ENCODE results near the gene NFKB1. TPM values are rescaled to one million over a fixed set of nuclear protein-coding genes. Genes with fewer than 3 reads are reported as not detected.

Gene NFKB1
- total RNA-seq, 4 donors from 2014 or later, result 20.0 to 27.2 (median 22.7) TPM

GRCh38 chr4:102629673-102630072 is 128.5 kb downstream of the NFKB1 start:
- Histone ChIP-seq H3K36me3 (peaks cover 0 to 9% of the 10 kb centered on the region in 2 donors), H3K27ac (no peak overlapping the region), H3K4me3 (no peak overlapping the region), H3K4me1 (peaks cover 0 to 4% of the 10 kb centered on the region in 2 donors), H3K27me3 (no peaks in the 10 kb centered on the region), H3K9me3 (no peaks in the 10 kb centered on the region)
- intact Hi-C loops (cut with DNase I; ENCODE audit: low total_unique reads) (loop anchor here (10.0 kb wide), 2 partner anchors 185 to 235 kb away; partner anchors contain the start of gene CISD2), in situ Hi-C loops (cut with MboI; ENCODE audit: low sequenced_read_pairs in 4 of 4) (loop anchor here (10.0 kb wide), 3 partner anchors 185 to 475 kb away; partner anchors contain the start of gene BDH2 (in 2 of the 4))
- no peak for DNase-seq
- ATAC-seq, result no peak
- TF ChIP-seq, protein P1, sequence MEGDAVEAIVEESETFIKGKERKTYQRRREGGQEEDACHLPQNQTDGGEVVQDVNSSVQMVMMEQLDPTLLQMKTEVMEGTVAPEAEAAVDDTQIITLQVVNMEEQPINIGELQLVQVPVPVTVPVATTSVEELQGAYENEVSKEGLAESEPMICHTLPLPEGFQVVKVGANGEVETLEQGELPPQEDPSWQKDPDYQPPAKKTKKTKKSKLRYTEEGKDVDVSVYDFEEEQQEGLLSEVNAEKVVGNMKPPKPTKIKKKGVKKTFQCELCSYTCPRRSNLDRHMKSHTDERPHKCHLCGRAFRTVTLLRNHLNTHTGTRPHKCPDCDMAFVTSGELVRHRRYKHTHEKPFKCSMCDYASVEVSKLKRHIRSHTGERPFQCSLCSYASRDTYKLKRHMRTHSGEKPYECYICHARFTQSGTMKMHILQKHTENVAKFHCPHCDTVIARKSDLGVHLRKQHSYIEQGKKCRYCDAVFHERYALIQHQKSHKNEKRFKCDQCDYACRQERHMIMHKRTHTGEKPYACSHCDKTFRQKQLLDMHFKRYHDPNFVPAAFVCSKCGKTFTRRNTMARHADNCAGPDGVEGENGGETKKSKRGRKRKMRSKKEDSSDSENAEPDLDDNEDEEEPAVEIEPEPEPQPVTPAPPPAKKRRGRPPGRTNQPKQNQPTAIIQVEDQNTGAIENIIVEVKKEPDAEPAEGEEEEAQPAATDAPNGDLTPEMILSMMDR (IDR thresholded peaks at IDR 0.05 in 4 of 5, conservative IDR thresholded peaks at IDR 0.05 in 1 of 5), result no peak
- TF ChIP-seq POLR2A (IDR thresholded peaks at IDR 0.05), result no peak

GRCh38 chr4:102631616-102632015 is 130.5 kb downstream of the NFKB1 start:
- H3K9me3 ChIP-seq, result no peaks in the 10 kb centered on the region
- ATAC-seq (no peak), DNase-seq (no peak)
- TF ChIP-seq POLR2A (IDR thresholded peaks at IDR 0.05), result no peak
- TF ChIP-seq, protein P1 (IDR thresholded peaks at IDR 0.05 in 4 of 5, conservative IDR thresholded peaks at IDR 0.05 in 1 of 5), result no peak
- in situ Hi-C loops (cut with MboI; ENCODE audit: low sequenced_read_pairs in 4 of 4) (no loop called here), intact Hi-C loops (cut with DNase I; ENCODE audit: low total_unique reads) (no loop called here)
- H3K27me3 ChIP-seq, result no peaks in the 10 kb centered on the region
- H3K36me3 ChIP-seq, result peaks cover 0 to 9% of the 10 kb centered on the region in 2 donors
- H3K27ac ChIP-seq, result peak overlapping the region in 2 of 4 donors; percentile 16 to 31
- H3K4me1 ChIP-seq, result peaks cover 0 to 4% of the 10 kb centered on the region in 2 donors
- H3K4me3 ChIP-seq, result no peak overlapping the region

DNA sequence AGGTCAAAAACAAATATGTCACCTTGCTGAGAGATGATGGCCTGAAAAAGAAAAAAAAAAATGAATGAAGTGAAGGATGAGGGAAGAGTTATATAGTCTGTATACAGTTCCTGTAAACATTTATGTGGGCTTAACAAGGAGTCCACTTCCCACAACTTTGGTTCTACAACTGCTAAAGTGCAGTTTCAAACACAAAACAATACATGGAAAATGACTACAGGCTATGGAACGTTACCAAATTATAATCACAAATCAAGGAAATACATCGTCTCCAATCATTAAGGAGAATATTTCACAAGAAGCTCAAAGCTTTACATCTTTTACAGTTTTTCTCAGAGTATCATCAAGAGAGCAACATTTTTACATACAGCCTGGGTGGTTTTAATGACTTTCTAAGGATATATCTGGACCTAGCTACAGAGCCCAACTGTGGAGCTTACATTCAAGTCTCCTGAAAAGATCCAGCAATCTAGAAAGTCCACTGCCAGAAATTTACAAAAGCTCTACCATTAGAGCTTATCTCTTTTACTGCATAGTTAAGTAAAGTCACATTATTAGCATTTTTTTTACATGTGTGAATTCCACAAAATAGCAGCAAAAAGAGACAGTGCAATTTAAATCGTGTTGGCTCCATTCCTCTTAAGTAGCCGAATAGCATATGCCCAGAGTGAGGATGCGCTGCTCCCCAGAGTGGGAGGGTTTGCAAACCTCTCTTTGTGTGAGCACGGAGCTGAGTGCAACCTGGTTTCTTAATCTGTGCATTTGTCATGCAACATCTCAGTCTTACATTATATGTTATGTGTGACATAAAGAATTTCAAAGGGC is 131.3 kb downstream of the NFKB1 start:
- no peaks in the 10 kb centered on the region for H3K9me3 ChIP-seq
- intact Hi-C loops (cut with DNase I; ENCODE audit: low total_unique reads), result no loop called here
- no peak for ATAC-seq
- H3K27ac ChIP-seq, result peak overlapping the region in 2 of 4 donors; percentile 16 to 31
- in situ Hi-C loops (cut with MboI; ENCODE audit: low sequenced_read_pairs in 4 of 4), result no loop called here
- peaks cover 0 to 9% of the 10 kb centered on the region in 2 donors for H3K36me3 ChIP-seq
- H3K27me3 ChIP-seq, result no peaks in the 10 kb centered on the region
- TF ChIP-seq POLR2A (IDR thresholded peaks at IDR 0.05), result no peak
- TF ChIP-seq, protein P1 (IDR thresholded peaks at IDR 0.05 in 4 of 5, conservative IDR thresholded peaks at IDR 0.05 in 1 of 5), result no peak
- peaks cover 0 to 4% of the 10 kb centered on the region in 2 donors for H3K4me1 ChIP-seq
- no peak overlapping the region for H3K4me3 ChIP-seq
- no peak for DNase-seq

GRCh38 chr4:102633100-102633499 is 131.9 kb downstream of the NFKB1 start:
- in situ Hi-C loops (cut with MboI; ENCODE audit: low sequenced_read_pairs in 4 of 4) (no loop called here), intact Hi-C loops (cut with DNase I; ENCODE audit: low total_unique reads) (no loop called here)
- H3K27me3 ChIP-seq, result no peaks in the 10 kb centered on the region
- no peak overlapping the region for H3K27ac ChIP-seq
- TF ChIP-seq, protein P1 (IDR thresholded peaks at IDR 0.05 in 4 of 5, conservative IDR thresholded peaks at IDR 0.05 in 1 of 5), result no peak
- no peak for TF ChIP-seq POLR2A (IDR thresholded peaks at IDR 0.05)
- H3K36me3 ChIP-seq, result peaks cover 0 to 13% of the 10 kb centered on the region in 2 donors
- DNase-seq (no peak), ATAC-seq (no peak)
- no peaks in the 10 kb centered on the region for H3K9me3 ChIP-seq
- H3K4me1 ChIP-seq, result peaks cover 0 to 4% of the 10 kb centered on the region in 2 donors
- H3K4me3 ChIP-seq, result no peak overlapping the region
